Myometrial cell (primary cell): ENCODE data around the gene SNX1. TPM values are rescaled to one million over a fixed set of nuclear protein-coding genes. Genes with fewer than 3 reads are reported as not detected.

Source experiments
- total RNA-seq: library from RNA; depleted of rRNA; stranded (reverse); fragments of >200 nt; gene quantifications from 2 replicates; pipeline ENCODE4 v1.2.3, GENCODE V29; 2015

Gene SNX1
- total RNA-seq = 31.1 and 50.7 TPM in 2 replicates

DNA sequence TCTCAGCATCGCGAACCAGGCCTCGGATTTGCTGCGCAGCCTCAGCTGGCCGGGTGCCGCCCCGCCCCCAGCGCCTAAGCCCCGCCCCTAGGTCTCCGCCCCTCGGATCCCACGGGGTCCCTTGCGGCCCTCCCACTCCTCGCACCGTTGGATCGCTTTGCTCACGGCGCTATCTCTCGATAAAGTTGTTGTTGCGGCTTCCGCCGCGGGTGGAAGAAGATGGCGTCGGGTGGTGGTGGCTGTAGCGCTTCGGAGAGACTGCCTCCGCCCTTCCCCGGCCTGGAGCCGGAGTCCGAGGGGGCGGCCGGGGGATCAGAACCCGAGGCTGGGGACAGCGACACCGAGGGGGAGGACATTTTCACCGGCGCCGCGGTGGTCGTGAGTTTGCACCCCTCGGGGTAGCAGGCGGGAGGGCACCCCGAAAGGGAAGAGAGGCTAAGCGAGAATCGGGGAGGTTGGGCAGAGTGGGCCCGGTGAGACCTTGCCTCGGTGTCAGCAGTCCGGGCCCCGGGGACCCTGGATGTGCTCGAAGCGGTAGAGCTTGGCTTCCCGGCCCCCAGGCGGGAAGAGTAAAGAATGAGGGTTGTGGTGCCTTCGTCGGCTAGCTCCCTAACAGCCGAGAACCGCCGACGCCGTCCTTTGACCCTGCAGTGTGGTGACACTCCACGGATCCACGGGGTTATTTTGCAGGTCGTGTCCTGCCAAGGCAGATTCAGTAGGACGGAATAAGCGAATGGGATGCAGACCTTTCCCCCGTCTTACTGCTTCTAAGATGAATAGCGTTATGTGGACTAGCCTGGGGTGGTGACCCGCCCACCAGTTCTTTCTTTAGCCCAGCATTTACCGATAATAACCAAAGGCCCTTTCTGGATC is at the start of gene SNX1:
Gene SNX1, plus strand, starts transcription at position 188 of the 873 bp plus-strand sequence. Its CDS starts 32 bp downstream, at position 220.

GRCh38 chr15:64046421-64047153 is 49.2 kb upstream of the SNX1 start, which contains the start of gene DAPK2:
DAPK2 (minus strand) TSS chr15:64046485; CDS start chr15:64040261, 6,224 bp downstream.

DNA sequence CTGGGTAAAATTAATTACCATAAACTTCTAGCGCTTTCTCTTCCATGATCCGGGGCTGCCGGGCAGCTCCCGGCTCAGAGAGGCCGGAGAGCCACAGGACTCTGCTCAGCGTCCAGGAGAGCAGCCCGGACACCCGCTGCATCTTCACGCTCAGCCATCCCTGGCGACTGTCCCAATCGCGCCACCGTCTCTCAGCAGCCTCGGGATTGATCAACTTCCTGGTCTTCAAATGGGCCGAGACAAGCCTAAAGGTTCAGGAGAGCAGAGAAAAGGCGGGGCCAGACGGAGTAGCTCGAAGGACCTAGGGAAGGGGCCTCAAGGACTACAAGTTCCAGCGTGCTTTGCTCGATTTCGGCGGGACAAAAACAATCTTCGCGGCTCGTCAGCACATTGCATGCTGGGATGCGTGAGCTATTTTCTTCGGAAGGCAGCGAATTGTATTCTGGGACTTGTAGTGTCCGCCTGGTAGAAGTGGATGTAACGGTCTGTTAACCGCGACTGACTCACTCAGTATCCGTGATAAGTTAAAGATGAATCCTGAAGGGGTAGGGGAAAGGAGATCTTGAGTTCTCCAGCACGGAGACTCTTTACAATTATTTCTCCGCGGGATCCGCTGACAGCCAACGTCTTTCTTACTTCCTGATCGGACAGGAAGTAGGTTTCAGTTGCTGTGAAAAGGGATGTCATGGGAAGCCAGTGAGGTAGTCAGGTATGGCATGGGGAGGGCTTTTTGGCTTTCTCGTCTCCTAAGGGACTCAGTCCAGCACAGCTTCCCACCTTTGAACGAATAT is 2.0 kb upstream of the SNX1 start, which contains the start of gene CIAO2A:
Gene CIAO2A, minus strand, starts transcription at position 212 of the 791 bp plus-strand sequence. Its CDS starts 70 bp downstream, at position 142.

GRCh38 chr15:64151727-64152506 is 56.1 kb downstream of the SNX1 start, which contains the start of gene SNX22:
SNX22 (plus strand) TSS chr15:64151731; CDS start chr15:64151776, 45 bp downstream.

GRCh38 chr15:64162869-64163658 is 67.3 kb downstream of the SNX1 start, which contains the start of gene PPIB:
PPIB (minus strand) TSS chr15:64163022; CDS start chr15:64162986, 36 bp downstream.

Other genes with a start within 250 kb of the SNX1 start
- gene DAPK2, start 49.5 kb upstream of the SNX1 start, total RNA-seq = 0.29 and 1.8 TPM in 2 replicates
- gene CIAO2A, start 2.1 kb upstream of the SNX1 start, total RNA-seq = 84.0 and 85.9 TPM in 2 replicates
- gene SNX22, start 55.7 kb downstream of the SNX1 start, total RNA-seq = 0.18 TPM in 1 of 2 replicates, not detected in the other
- 1,028 and 1,120 TPM in 2 replicates for gene PPIB, start 67.0 kb downstream of the SNX1 start, total RNA-seq